Cardiac septum (tissue), 1 donor: Measurements from ENCODE around the gene WSB1. TPM values are rescaled to one million over a fixed set of nuclear protein-coding genes. Genes with fewer than 3 reads are reported as not detected.

ENCODE experiments used
- DNase-seq: peaks from one replicate; pipeline ENCODE4 v3.0.0-alpha.2; 2020; ENCODE audit warnings: low spot score
- intact Hi-C: fragments of 100-400 bp; cut with DNase I; formaldehyde crosslinking; loops from one replicate; pipeline ENCODE4 v1.14.0; 2022
- total RNA-seq: library from RNA; stranded (reverse); fragmentation: NEBNext Ultra II Directional; extraction: Animal tissue kit (Norgen Biotek cat#: 25700); gene quantifications from one replicate; pipeline ENCODE4 v1.2.1, GENCODE V29; 2021
- donor health status: DM: no; HTN: no; CAD: no.

Gene WSB1
- total RNA-seq, 1 donor from 2014 or later, result 94.1 TPM

DNA sequence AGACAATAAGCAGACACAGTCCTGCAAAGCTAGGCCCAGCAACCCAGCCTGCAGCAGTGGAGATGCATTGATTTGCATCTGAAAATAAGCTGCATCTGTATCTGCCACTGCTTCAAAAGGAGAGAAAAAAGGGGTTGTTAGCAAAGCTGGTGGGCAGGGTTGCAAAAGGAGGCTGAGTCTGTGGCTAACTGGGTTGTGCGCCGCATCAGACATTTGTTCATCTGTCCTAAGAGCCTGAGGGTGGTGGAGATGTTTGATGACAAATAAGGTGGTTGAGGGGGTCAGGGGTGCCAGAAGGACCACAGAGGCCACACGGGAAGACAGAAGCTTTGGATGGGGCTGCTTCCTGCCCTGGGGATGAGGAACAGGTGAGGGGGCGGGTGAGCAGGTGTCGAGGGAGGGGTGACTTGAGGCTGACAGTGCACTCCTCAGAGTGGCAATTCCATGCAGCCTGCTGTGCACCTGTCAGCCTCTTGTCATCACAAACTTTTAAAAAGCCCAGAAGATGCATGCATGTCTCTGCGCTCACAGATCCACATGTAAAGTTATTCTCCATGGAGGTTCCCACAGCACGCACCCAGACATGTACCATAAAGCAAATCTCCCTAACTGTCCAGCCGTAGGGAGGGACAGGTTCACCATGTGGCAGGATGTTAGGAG, 35.4 kb downstream of the WSB1 start:
- intact Hi-C loops, result no loop called here
- no peak for DNase-seq

DNA sequence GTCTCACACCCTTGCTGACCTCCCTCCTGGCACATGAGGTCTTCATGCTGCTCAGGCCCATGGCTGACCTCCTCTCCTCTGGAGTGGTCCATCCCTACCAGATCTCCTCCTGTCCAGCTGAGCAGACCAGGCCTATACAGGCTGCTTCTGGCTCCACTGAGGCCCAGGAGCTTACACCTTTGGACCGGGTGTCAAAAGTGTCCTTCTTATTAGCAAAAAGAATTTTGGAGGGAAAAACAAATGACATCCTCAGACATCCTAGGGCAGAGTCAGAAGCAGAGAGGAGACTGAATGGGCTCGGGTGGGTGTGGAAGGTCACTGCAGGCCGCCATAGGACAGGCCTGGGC, 38.1 kb downstream of the WSB1 start:
- DNase-seq, result no peak

DNA sequence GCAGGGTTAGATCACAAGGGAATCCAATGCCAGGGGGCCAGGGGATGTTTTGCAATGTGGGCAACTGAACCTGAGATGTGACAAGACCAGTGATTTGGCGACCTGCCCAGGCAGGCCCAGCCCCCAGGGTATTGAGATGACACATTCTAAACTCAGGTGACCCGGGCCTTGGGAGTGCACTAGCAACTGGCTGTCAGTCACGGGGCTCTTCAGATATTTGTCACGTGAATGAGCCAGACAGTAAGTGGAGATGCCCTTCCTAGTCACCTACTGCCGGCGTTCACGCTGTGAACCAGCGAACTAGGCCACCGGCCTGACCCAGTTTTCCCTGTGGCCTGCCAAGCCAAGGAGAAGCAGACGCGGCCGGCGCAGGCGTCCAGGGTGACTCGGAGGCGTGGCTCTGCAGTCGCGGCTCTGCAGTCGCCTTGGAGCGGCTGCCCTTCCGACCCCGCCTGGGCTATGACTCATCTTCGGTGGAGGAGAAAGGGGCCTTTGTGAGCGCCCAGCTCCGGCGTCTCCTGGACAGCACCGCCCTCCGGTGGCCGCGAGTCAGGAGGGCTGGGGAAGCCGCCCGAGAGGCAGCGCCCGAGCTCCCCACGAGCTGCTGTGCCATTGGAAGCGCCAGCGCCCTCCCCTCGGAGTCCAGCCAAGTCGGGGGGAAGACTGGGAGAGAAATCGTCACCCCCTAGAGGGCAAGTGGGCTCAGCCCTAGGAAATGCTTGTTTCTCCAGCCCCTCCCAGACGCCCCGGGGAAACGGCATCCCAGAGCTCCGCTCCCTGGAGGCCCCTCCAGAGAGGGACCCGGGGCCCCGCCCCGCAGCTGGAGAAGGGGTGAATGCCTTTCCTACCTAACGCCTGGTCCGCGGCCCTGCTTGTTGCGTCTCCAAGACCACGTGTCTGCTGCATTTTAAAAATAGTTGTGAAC, 38.8 kb downstream of the WSB1 start:
- DNase-seq, result peak; percentile 99
- intact Hi-C loops, result loop anchor here (1.0 to 2.0 kb wide), 4 partner anchors 21 to 96 kb away; partner anchors contain the start of gene WSB1

More for the DNA sequence above, 38.1 kb downstream of the WSB1 start:
- intact Hi-C loops, result loop anchor here (1.0 to 2.0 kb wide), 2 partner anchors 38 to 95 kb away; partner anchors contain the start of gene WSB1

DNA sequence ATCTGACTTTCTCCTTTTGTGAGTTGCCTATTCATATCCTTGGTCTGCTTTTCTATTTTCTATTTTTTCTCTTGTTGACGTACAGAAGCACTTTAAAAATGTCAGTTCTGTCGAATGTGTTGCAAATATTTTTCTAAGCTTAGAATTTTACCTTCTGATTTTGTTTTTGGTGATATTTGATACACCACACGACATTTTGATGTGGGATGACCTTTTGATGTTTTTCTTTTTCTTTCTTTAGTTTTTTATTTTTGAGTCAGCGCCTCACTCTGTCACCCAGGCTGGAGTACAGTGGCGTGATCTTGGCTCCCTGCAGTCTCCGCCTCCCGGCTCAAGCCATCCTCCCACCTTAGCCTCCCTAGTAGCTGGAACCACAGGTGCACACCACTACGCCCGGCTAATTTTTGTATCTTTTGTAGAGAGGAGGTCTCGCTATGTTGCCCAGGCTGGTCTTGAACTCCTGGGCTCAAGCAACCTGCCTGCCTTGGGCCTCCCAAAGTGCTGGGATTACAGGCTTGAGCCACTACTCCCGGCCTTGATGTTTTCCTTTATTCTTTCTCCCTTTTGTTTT, 39.6 kb downstream of the WSB1 start:
- intact Hi-C loops, result loop anchor here (1.0 to 2.0 kb wide), 3 partner anchors 20 to 97 kb away; no protein-coding TSS in a partner anchor
- DNase-seq, result no peak

DNA sequence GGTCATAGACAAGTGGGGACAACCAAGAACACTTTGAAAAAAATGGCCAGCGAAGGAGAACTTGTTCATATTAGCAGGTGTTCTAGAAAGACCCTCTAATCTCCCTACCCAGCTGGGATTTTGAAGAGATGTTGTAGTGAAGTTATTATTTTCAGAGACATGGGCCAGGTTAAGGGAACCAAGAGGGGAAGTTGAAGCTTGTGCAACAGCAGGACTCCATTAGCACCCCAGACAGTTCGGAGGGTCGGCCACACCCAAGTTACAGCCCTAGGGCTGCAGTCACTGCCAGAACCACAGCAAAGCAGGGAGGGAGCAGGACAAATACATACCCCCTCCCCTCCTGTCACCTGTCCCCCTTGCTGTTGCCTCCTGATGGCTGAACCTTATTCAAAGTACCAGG, 42.3 kb downstream of the WSB1 start:
- no peak for DNase-seq
- intact Hi-C loops, result no loop called here

DNA sequence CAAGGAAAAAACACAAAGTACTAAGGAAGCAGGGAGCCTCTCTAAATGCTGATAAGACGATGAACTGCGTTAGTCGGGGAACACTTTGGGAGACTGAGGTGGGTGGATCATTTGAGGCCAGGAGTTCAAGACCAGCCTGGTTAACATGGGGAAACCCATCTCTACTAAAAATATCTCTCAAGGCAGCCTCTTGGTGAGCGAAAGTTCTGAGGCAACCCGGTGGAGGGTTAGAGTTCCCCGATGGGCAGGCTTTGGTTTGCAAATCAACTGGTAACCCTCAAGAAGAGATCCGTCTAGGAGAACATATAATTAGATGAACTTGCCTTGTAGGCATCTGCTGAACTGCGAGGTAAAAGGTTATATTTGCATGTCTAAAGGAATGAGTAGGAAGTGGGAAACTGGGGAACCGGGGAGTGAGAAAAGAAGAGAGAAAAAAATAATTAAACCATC, 44.6 kb downstream of the WSB1 start:
- intact Hi-C loops, result no loop called here
- DNase-seq, result no peak

DNA sequence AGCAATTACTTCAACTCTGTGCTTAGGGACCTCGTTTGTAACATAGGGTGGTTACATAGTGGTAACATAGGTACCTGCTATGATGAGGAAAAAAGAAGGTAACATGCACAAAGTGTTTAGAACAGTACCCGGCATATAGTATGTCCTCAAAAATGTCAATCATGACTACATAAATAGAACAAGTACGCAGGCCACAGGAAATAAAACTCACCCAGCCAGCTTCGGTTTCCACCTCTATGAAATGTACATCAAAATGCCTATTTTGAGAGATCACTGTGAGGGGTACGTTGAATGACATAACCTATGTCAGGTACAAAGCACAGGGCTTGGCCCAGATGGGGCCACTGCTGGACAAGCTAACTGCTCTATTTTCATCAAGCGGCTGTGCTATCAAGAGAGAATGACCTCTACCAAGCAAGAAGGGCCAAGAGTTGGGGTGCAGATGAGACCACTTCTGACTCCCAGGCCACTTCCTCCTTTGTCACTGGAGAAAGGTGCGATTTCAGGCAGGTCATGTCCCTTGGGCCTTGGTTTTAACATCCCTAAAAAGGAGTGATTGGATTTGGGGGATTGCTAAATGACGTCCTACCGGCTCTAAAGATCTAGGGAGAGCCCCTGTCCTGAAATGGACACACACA, 45.4 kb downstream of the WSB1 start:
- intact Hi-C loops, result no loop called here
- DNase-seq, result no peak

DNA sequence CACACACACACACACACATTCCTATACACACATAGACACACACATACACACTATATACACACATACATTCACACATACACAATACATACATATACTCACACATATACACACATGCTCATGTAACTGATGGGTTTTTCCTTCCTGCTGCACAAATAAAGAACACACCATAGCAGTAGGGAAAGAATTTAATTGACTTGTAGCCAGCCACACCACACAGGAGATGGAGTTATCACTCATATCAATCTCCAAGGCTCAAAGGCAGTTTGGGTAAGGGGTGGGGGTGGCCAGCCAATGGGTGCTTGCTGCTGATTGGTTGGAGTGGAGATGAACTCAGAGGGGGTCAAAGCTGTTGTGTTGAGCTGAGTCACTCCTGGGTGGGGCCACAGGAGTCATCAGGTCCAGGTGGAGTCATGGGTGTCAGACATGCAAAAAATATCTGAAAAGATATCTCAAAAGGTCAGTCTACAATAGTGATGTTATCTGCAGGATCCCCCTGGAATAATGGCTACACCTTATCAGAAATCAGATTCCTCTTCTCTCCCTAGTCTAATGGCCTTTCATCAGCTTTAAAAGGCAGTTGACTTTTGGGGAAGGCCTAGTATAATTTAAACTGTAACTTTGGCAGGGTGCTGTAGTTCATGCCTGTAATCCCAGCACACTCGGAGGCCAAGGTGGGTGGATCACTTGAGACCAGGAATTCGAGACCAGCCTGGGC, 46.1 kb downstream of the WSB1 start:
- no peak for DNase-seq
- intact Hi-C loops, result no loop called here

DNA sequence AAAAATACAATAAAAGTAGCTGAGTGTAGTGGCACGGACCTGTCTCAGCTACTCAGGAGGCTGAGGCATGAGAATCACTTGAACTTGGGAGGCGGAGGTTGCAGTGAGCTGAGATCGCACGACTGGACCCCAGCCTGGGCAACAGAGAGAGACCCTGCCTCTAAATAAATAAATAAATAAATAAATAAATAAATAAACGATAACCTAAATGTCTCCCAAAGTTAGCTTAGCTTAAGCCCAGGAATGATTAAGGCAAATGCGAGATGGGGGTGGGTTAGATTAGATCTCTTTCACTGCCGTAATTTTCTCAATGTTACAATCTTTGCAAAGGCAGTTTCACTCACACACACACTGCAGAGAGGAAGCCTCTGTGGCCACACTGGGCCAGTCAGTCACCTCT, 46.7 kb downstream of the WSB1 start:
- DNase-seq, result no peak
- intact Hi-C loops, result no loop called here

DNA sequence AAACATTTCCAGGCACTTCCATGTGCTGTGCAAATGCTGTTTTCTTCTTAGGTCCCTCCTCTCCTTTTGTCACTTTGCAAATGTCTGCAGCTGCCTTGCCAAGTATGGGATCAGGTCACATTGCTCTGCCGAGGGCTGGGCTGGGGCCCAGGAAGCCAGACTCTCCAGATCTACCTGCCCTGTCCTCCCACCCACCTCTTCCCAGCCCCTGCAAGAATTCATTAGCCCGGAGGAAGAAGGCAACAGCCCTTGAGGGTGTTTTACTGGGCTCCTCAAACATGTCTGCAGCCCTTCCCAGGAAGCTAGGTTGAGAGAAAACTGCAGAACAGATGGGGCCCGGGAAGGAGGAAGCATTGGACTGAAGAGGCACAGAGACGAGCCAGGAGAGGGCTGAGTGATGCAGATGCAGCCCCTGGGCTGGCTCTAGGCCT, 47.1 kb downstream of the WSB1 start:
- no peak for DNase-seq
- intact Hi-C loops, result no loop called here

DNA sequence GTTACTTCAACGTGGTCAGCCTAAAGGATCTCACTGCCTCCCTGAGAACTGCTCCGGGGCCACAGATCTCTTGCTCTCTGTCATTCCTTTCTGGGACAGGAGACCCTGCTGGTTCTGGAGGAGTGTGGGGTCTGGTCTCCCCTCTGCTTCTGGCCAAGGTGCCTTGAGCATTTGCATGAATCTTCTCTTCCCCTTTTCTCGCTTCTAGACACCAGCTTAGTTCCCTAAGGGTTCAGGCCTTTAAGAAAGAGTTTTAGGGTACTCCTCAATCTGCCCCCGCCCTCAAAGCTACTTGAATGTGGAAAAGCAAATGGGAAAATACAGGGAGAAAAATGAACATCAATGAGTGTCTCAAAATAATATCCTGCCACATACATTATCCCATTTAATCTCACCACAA, 48.1 kb downstream of the WSB1 start:
- DNase-seq, result no peak
- intact Hi-C loops, result no loop called here

DNA sequence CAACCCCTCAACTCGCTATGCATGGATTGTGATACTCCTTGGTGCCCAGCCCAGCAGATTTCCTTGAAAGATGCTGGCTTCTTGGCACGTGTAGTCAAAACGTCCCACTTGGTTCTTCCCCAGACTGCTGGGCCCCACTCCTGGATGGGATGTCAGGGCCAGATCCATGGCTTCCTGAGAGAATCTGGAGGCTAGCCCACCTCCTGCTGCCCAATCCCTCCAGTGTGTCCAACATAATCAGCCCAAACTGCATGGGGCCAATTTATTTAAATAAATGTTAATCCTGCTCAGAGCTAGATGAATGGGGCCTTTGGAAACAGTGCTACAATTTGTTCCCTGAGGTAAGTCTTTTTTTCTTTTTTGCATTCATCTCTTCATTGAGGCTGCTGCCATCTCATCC, 49.4 kb downstream of the WSB1 start:
- intact Hi-C loops, result no loop called here
- DNase-seq, result no peak

DNA sequence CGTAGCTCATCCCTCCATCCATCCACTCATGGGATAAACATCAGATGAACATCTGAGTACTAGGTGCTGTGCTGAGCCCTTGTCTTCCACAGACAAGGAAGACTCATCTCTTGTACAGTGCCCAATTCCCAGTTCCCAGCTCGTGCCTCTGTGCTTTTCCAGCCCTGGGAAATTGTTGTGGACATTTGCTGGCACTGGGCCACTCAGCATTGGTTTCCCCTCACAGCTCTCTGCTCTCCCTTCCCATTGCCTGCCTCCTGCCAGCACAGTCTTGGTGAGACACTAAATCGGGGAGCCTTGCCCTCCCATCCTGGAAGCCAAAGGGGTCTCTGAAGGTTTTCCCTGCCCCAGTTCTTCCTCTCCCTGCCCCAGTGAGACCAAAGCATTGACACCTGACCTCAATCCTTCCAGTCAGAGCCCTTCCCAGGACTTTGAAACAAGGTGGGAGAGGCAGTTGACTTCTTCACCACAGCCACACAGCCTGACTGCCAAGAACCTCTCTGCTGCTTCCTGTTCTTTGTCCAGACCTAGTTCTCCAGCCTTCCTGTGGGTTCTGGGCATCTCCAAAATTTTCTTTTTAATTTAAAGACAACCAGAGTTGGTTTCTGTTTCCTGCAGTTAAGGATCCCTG, 50.2 kb downstream of the WSB1 start:
- intact Hi-C loops, result no loop called here
- no peak for DNase-seq

DNA sequence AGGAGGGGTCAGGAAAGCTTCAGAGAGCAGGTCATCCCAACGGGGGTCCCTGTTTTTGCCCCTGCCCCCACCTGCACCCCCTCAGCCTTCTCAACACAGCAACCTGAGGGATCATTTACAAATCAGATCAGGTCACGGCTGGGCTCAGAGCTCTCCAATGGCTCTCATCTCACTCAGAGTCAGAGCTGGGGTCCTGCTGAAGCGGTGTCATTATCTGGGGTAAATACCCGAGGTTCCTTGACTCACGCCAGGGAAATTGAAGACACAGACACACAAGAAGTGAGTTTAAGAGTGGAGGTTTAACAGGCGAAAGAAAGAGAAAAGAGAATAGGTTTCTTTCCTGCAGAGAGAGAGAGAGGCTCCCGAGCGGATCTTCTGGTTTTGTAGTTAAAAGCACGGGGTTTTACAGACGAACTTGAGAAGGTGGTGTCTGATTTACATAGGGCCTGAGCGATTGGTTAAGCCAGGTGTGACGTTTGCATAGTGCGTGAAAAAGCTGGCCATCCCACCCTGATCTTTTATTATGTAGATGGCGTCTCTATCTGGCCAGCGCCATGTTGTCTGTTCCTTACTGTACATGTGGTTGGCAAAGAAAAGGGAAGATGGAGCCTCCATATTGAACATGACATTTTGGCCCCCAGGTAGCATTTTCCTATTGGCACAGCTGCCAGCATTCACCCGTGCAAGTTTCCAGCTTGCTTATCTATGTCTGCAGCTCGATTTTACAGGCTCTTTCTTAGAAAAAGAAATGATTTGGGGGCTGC, 51.4 kb downstream of the WSB1 start:
- DNase-seq, result no peak
- intact Hi-C loops, result no loop called here

DNA sequence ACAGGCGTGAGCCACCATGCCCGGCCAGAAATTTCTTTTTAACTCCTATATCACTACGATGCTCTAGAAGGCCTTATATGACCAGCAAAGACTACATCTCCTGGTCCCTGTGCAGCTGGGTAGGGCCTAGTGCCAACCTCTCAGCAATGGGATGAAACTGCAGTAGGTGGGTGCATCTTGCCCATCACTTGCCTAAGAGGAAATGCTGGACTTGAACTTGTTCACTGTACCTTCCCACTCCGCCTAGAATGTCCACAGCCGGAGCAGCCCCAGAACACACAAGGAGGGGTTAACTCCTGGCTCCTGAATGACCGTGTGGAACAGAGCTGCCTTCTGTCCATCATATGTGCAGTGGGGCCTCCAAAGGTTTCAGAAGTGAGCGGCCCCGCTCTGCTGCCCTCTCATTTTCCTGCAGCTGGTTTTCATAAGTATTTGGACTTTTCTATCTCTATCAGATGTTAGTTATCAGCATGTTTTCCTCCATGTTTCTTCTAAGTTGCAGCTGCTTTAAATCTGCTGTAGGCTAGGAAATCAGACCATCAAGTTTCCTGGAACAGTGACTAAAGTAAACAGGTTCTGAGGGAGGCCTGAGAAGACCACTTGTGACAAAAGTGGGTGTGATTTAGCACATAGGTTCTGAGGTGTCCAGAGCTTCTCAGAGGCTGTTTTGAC, 52.5 kb downstream of the WSB1 start:
- intact Hi-C loops, result no loop called here

DNA sequence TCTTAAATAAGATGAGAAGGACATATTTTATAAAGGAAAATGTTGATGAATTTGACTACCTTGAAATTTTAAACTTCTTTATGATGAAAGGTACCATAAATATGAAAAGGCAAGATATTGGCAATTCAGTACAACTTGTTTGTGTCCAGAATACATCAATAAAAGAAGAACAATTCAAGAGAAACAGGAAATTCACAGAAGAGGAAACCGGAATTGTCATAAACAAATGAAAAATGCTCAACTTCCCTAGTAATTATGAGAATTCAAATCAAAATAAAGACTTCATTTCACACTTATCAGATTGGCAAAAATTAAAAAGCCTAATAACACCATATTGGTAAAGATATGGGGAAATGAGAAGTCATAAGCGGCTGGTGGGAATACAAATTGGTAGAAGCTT, 54.3 kb downstream of the WSB1 start:
- intact Hi-C loops, result no loop called here
- DNase-seq, result no peak

More for the DNA sequence above, 52.5 kb downstream of the WSB1 start:
- DNase-seq, result no peak

DNA sequence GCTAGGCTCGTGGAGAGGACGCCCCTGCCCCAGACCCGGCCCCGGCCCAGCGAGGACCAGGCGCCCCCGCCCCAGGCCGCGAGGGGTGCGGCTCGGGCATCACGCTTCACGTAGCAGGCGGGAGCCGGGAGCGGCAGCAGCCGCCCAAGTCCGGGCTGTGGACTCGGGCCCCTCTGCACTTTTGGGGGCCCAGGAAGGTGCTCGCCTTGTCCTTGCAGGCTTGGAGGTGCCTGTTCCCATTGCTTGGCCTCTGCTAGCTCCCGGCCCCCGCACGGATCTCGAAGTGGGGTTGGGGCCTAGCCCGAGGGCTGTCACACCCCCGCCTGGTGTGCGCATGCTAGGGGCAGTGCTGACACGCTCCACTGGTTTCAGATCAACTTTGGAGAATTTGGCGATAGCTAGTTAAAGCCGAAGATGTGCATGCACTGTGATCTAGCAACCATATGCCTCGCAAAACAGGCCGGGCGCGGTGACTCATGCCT, 55.7 kb downstream of the WSB1 start:
- no peak for DNase-seq

More for the DNA sequence above, 55.7 kb downstream of the WSB1 start:
- intact Hi-C loops, result loop anchor here (5.0 to 10.0 kb wide), 4 partner anchors 83 to 305 kb away; no protein-coding TSS in a partner anchor
